ENCODE data around the gene ACACB.

DNA sequence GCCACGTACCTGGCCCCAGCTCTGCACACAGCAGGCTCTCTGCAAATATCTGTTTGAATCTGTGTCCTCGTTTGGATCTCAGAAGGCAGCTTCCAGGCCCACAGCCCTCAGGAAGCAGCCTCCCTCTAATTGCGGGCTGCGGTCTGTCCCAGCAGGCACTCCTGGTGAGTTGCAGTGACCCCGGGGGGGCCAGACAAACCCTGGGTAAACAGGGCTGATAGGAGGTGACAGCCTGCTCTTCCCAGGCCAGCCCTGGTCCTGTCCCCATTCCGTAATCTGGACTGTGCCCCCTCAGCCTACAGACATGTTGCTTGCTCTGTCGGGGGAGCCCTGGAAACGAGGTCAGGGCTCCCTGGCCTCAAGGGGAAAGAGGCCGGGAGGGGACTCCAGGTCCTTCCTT is 190.7 kb downstream of the ACACB start:
- no peak for TF ChIP-seq CTCF (conservative IDR thresholded peaks at IDR 0.05 in 1 of 2, IDR thresholded peaks at IDR 0.05 in 1 of 2; ENCODE audit: extremely low read depth in 1 of 2, insufficient read depth in 1 of 2, low read depth in 1 of 2, low read length in 2 of 2)
- TF ChIP-seq EZH2 (IDR thresholded peaks at IDR 0.05; ENCODE audit: borderline replicate concordance, low read length) = no peak
